ENCODE data around the gene AKAP1.

The AKAP1 gene

DNA sequence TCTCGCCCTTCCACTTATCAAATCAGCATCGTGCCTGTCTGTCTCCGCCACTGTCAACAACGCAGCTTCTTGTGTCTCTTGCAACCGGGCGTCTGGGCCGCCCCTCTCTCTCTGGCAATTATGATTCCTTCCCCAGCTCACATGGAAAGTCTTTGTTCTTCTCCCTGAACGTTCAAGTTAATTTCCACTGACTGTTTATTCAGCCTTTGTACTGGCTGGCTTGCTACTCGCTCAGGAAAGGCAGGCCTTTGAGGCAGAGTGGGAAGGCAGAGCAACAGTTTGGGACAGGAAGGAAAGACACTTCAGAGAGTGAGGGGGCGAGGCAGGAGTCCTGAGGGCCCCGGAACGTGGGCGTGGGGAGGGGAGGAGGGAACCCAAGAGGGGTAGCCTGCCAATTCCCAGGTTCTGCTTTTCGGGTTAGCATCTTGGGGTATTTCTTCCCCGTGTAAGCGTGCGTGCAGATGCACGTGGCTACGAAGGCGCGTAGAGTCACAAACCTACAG, 50.8 kb downstream of the AKAP1 start:
- DNase-seq = no peak

DNA sequence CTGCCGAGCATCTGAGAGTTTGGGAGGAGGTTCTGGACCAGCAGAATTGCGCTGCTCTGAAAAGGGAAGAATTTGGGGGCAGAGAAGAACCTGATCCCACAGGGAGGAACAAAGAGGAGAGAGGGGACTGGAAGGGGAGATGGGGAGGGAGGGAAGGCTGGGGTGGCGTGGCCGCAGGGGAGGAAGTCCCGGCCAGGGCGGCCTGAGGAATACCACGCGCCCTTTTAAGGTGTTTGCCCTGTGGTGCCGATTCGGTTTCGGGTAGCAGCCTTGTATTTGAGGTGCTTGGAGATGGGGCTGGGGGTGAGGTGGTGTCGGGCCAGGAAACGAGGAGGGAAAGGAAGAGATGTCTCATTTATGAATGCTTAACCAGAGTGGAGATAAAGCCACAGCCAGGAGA, 51.3 kb downstream of the AKAP1 start:
- no peak for DNase-seq

DNA sequence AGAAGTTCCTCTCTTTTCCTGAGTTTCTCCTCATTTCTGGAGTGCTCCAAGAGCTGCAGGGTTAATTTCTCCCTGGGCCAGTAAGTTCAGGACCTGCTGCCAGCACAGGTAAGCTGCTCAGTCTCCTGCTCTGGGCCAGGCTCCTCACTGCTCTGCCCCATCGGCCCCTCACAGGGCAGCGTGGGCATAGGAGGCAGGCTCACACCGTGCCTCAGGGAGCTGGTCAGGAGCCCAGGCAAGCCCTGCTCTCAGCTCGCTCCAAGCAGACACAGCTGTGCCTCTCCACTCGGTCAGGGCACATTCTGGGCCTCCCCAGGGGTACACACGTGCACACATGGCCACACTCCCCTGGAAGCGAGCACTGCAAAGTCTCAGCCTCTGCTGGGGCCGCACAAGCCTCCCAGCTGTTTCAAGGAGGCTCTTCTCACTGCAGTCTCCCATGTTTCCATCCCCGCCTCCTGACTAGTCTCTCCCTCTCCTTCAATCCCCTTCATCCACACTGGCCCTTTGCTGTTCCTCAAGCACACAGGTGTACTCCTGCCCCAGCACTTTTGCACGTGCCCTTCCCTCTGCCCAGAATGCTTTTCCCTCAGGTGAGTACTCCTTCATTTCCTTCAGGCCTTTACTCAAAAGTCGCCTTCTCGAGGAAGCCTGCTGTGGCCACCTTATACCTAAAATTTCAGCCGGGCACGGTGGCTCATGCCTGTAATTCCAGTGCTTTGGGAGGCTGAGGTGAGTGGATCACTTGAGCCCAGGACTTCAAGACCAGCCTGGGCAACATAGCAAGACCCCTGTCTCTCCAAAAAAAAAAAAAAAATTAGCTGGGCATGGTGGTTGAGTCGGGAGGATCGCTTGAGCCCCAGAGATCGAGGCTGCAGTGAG, 53.2 kb downstream of the AKAP1 start:
- no peak for DNase-seq

DNA sequence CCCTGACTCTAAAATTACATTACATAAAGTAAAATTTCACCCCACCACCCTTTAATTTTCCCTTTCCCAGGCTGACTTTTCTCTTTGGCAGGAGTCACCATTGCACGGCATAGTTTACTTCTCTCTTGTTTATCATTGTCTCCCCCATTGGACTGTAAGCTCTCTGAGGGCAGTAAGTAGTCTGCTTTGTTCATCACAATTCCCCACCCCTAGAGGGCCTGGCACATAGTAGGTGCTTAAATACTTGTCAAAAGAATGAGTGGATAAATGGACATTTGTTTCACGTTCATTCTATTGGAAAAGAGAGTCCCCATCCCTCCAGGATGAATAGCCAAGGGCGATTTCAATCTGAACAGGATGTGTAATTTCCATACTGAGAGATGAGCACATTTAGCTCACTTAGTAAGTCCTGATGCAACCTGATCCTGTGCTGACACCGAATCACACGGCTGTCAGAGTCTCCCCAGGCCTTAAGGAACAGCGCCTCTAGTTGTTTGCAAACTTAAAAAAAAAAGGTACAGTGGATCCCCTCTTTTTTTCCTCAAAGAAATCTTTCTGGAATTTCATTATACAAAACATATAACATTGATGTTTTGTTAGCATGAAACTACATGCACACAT, 54.0 kb downstream of the AKAP1 start:
- no peak for DNase-seq

DNA sequence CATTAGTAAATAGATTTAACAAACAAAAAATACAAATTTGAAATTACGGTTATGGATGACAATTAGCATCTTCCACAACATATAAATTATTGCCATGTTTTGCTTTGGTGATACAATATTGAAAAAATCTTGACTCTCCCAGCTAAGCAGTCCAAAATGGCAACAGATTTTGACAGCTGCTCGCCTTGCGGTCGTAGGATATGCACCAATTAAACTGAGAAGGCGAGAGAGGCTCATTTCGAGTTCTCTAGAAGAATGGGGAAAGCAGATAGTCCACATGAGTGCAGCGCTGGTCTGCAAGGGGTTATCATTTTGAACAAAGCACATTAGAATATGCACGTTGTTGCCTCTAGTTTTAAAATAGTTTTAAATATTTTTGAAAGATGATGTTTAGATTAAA, 55.3 kb downstream of the AKAP1 start:
- no peak for DNase-seq

DNA sequence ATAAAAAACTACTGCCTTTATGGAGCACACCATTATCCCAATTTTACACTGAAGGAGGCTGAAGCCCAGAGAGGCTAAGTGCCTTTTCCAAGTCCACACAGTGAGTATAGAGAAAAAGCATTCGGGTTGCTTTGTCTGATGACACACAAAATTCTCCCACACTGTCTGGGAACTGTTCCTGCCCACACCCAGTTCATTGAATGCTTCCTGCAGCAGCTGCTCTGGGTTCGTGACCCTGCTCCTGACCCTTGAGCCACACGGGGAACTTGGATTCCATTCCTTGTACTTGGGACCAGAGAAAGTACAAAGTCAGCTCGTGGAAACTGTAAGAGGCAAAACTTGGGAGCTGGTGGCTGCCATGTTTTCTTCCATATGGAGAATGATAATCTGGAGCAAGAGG, 57.9 kb downstream of the AKAP1 start:
- DNase-seq = no peak

- DNase-seq = no peak
Observed at GRCh38 chr17:57143361-57143760, 58.3 kb downstream of the AKAP1 start.

- no peak for DNase-seq
Observed at GRCh38 chr17:57143919-57144318, 58.9 kb downstream of the AKAP1 start.

DNA sequence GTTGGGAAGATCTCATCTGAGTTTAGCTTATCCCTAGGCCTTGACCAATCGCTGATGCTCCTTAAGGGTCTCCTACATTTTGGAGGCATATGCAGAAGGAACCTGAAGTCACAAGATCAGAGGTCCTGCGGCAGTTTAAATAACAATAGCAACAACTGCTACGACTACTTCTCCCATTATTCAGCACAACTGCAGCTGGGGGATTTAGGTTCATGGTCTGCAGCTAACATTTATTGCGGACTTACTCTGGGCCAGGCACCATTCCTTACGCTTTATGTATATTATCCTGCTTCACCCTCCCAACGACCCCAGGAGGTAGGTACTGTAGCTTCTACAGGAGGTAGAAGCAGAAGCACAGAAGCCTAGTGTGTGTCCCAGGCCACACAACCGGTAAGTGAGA, 59.5 kb downstream of the AKAP1 start:
- DNase-seq = no peak

DNA sequence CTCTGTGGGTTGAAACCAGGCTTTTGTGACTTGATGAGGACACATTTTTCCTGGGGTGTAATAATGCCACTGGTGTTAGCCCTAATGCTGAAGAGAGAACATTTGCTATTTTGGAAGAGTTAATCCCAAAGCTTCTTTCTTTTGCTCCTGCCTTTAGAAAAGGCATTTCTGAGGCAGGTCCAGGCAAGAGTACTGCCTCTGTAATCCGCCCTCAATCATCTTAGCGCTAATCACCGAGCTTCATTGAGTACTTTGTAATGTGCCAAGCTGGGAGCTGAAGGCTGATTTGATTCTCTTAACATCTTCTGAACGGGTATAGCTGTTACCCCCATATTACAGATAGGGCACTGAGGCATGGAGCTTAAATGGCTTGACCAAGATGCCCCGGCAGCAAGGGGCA, 60.3 kb downstream of the AKAP1 start:
- DNase-seq = no peak

- DNase-seq = no peak
Observed at GRCh38 chr17:57146273-57146672, 61.2 kb downstream of the AKAP1 start.

DNA sequence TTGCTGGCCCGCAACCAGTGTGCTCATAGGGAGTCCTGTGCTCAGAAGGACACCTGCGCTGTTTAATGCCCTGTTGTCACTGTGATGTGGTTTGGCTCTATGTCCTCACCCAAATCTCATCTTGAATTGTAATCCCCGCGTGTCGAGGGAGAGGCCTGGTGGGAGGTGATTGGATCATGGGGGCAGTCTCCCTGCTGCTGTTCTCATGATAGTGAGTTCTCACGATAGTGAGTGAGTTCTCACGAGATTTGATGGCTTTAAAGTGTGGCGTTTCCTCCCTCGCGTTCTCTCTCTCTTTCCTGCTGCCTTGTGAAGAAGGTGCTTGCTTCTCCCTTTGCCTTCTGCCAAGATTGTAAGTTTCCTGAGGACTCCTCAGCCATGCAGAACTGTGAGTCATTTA, 66.8 kb downstream of the AKAP1 start:
- no peak for DNase-seq

- no peak for DNase-seq
Observed at GRCh38 chr17:57152967-57153528, 68.0 kb downstream of the AKAP1 start.

- DNase-seq = no peak
Observed at GRCh38 chr17:57154921-57155320, 69.9 kb downstream of the AKAP1 start.

GRCh38 chr17:57158325-57158724, 73.3 kb downstream of the AKAP1 start:
- DNase-seq = no peak

GRCh38 chr17:57158795-57159194, 73.7 kb downstream of the AKAP1 start:
- no peak for DNase-seq

GRCh38 chr17:57160624-57161023, 75.6 kb downstream of the AKAP1 start:
- no peak for DNase-seq

GRCh38 chr17:57164814-57165213, 79.8 kb downstream of the AKAP1 start:
- DNase-seq = no peak

- DNase-seq = no peak
Observed at GRCh38 chr17:57165754-57166153, 80.7 kb downstream of the AKAP1 start.

- DNase-seq = no peak
Observed at GRCh38 chr17:57166803-57167202, 81.8 kb downstream of the AKAP1 start.

DNA sequence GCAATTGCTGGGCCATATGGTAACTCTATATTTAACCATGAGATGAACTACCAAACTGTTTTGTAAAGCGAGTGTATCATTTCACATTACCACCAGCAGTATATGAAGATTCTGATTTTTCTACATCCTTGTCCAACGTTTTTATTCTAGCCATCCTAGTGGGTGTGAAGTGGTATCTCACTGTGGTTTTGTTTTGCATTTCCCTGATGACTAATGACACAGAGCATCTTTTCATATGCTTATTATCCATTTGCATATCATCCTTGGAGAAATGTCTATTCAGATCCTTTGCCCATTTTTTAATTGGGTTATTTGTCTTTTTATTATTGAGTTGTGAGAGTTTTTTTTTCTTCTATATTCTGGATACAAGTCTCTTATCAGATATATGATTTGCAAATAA, 83.6 kb downstream of the AKAP1 start:
- DNase-seq = no peak

DNA sequence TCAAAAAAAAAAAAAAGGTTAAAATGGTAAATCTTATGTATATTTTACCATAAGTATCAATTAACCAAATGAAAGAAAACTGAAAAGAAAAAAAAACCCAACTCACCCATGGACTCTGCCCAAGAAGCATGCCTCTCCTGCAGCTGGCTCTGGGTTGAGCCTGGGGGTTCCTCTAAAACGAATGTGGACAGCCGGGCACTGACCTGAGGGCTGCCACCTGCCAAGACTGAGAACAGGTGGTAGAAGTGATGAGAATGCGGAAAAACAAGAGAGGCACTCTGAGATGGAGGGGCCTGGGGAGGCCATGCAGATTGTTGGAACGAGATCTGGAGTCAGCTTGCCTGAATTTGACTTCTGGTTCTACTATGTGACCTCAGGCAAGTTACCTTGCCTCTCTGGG, 85.8 kb downstream of the AKAP1 start:
- DNase-seq = no peak

All from CD4-positive, alpha-beta T cell treated with Interleukin-4 for 1 hour (primary cell).